ENCODE results near the gene TIMM17A. TPM values are rescaled to one million over a fixed set of nuclear protein-coding genes. Genes with fewer than 3 reads are reported as not detected.
A peak's percentile ranks its signal among the peaks of the same experiment; 100 is the strongest.

Gene TIMM17A
- total and polyA plus RNA-seq, 4 donors: 25.9 to 56.1 (median 35.2) TPM

DNA sequence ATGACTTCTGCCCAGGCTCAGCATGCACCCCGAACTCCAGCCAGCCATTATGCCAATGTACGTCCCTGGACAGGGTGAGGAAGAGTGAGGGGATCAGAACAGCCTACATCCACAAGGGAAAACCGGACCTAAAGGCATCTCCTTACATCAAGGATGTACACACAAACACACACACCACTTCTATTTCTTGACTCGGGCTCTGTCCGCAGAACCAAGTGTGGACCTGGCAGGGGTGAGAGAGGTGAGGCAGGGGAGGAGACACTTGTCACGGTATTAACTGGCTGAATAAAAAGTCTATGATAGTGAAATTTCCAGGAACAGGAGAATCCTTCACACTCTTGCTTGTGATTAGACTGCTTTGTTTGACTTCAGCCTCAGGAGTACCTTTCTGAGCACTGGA, 11.3 kb upstream of the TIMM17A start:
- Histone ChIP-seq H3K4me3 (peak overlapping the region; percentile 29), H3K27me3 (ENCODE audit: control insufficient read depth in 3 of 3, insufficient read depth in 3 of 3, low read length in 2 of 3) (peaks cover 0 to 9% (median 3%) of the 10 kb centered on the region in 3 donors), H3K36me3 (ENCODE audit: control insufficient read depth in 4 of 4, insufficient read depth in 4 of 4, low read length in 4 of 4) (no peaks in the 10 kb centered on the region), H3K27ac (ENCODE audit: low read depth in 1 of 2, low read length in 1 of 2) (peak overlapping the region in 1 of 2 donors; percentile 7), H3K9me3 (ENCODE audit: control insufficient read depth in 4 of 4, insufficient read depth in 3 of 4, low read length in 3 of 4) (no peaks in the 10 kb centered on the region), H3K9ac (ENCODE audit: insufficient read depth in 1 of 2, low read length in 2 of 2) (no peak overlapping the region), H3K4me1 (ENCODE audit: control insufficient read depth in 5 of 5, insufficient read depth in 5 of 5, low read length in 5 of 5) (peaks cover 0 to 24% (median 4%) of the 10 kb centered on the region in 5 donors)
- 85 to 91% methylated on average over 6 of the region's 6 CpGs for WGBS, 2 donors
- DNase-seq (no peak), ATAC-seq (ENCODE audit: insufficient read depth, low FRiP score) (no peak)
- TF ChIP-seq, protein P1, sequence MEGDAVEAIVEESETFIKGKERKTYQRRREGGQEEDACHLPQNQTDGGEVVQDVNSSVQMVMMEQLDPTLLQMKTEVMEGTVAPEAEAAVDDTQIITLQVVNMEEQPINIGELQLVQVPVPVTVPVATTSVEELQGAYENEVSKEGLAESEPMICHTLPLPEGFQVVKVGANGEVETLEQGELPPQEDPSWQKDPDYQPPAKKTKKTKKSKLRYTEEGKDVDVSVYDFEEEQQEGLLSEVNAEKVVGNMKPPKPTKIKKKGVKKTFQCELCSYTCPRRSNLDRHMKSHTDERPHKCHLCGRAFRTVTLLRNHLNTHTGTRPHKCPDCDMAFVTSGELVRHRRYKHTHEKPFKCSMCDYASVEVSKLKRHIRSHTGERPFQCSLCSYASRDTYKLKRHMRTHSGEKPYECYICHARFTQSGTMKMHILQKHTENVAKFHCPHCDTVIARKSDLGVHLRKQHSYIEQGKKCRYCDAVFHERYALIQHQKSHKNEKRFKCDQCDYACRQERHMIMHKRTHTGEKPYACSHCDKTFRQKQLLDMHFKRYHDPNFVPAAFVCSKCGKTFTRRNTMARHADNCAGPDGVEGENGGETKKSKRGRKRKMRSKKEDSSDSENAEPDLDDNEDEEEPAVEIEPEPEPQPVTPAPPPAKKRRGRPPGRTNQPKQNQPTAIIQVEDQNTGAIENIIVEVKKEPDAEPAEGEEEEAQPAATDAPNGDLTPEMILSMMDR (IDR thresholded peaks at IDR 0.05; ENCODE audit: control extremely low read depth, extremely low read depth): no peak

DNA sequence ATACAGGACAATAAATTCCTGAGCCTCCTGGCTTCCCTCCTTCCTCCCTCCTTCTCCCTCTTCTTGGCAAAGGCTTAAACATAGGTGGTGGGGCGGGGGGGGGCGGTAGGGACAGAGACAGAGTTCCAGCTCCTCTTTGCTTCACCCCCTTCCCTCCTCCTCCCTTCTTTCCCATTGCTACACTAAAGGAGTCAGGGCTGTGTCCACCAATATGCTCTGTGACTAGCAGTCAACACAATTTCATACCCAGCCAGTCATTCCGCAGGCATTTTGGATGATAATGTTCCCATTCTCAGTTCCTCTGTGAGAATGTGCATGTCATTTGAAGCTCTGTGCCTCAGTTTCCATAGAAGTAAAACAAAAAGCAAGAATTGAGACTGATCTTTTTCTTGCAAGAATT, 10.7 kb upstream of the TIMM17A start:
- TF ChIP-seq, protein P1 (IDR thresholded peaks at IDR 0.05; ENCODE audit: control extremely low read depth, extremely low read depth): no peak
- Histone ChIP-seq H3K36me3 (ENCODE audit: control insufficient read depth in 4 of 4, insufficient read depth in 4 of 4, low read length in 4 of 4) (no peaks in the 10 kb centered on the region), H3K4me3 (peak overlapping the region; percentile 29), H3K27me3 (ENCODE audit: control insufficient read depth in 3 of 3, insufficient read depth in 3 of 3, low read length in 2 of 3) (peaks cover 0 to 9% (median 3%) of the 10 kb centered on the region in 3 donors), H3K27ac (ENCODE audit: low read depth in 1 of 2, low read length in 1 of 2) (no peak overlapping the region), H3K4me1 (ENCODE audit: control insufficient read depth in 5 of 5, insufficient read depth in 5 of 5, low read length in 5 of 5) (peaks cover 0 to 24% (median 3%) of the 10 kb centered on the region in 5 donors), H3K9ac (ENCODE audit: insufficient read depth in 1 of 2, low read length in 2 of 2) (no peak overlapping the region), H3K9me3 (ENCODE audit: control insufficient read depth in 4 of 4, insufficient read depth in 3 of 4, low read length in 3 of 4) (no peaks in the 10 kb centered on the region)
- DNase-seq (no peak), ATAC-seq (ENCODE audit: insufficient read depth, low FRiP score) (no peak)
- WGBS, 2 donors: 64 to 76% methylated on average over 3 of the region's 3 CpGs

DNA sequence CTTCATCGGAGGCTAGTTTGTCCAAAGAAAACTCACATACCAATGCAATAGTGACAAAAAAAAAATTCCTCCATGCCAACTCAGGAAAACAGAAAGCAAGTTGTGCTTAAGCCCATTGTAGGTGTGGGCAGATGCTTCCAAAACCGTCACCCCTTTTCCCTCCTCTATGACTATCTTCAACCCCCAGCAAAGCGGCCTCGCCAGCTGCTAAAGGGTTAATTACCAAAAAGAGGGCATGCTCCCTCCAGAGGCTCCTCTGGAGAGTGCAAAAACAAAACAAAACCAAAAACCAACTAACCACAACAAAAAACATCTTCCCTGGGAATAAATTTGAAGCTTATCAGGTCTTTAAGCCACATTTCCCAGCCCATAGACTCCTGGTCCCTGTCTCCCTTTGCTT, 10.1 kb upstream of the TIMM17A start:
- Histone ChIP-seq H3K9me3 (ENCODE audit: control insufficient read depth in 4 of 4, insufficient read depth in 3 of 4, low read length in 3 of 4) (no peaks in the 10 kb centered on the region), H3K4me1 (ENCODE audit: control insufficient read depth in 5 of 5, insufficient read depth in 5 of 5, low read length in 5 of 5) (peaks cover 0 to 24% (median 2%) of the 10 kb centered on the region in 5 donors), H3K4me3 (peak overlapping the region; percentile 34), H3K27me3 (ENCODE audit: control insufficient read depth in 3 of 3, insufficient read depth in 3 of 3, low read length in 2 of 3) (peaks cover 0 to 9% (median 3%) of the 10 kb centered on the region in 3 donors), H3K36me3 (ENCODE audit: control insufficient read depth in 4 of 4, insufficient read depth in 4 of 4, low read length in 4 of 4) (no peaks in the 10 kb centered on the region), H3K27ac (ENCODE audit: low read depth in 1 of 2, low read length in 1 of 2) (no peak overlapping the region), H3K9ac (ENCODE audit: insufficient read depth in 1 of 2, low read length in 2 of 2) (no peak overlapping the region)
- ATAC-seq (ENCODE audit: insufficient read depth, low FRiP score) (no peak), DNase-seq (no peak)
- WGBS, 2 donors: 67 to 74% methylated on average over 4 of the region's 4 CpGs
- TF ChIP-seq, protein P1 (IDR thresholded peaks at IDR 0.05; ENCODE audit: control extremely low read depth, extremely low read depth): no peak

DNA sequence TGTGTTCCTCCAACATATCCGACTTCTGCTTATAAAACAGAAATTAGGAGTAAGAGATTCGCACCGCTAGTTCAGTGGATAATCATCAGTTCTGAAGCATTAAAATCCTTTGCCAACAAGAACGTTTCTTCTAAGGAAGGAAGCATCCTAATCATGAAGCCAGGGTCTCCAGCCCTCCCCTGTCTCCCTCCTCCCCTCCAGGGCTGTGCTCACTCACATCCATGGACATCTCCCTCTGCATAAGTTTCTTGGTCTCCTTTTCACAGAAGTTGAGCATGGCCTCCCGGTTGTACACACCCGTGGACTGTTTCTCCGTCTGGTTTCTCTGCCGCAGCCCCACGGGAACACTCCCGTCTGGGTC, 9.5 kb upstream of the TIMM17A start:
- Histone ChIP-seq H3K27me3 (ENCODE audit: control insufficient read depth in 3 of 3, insufficient read depth in 3 of 3, low read length in 2 of 3) (peaks cover 0 to 9% (median 3%) of the 10 kb centered on the region in 3 donors), H3K9ac (ENCODE audit: insufficient read depth in 1 of 2, low read length in 2 of 2) (peak overlapping the region in 1 of 2 donors; percentile 19), H3K36me3 (ENCODE audit: control insufficient read depth in 4 of 4, insufficient read depth in 4 of 4, low read length in 4 of 4) (no peaks in the 10 kb centered on the region), H3K4me1 (ENCODE audit: control insufficient read depth in 5 of 5, insufficient read depth in 5 of 5, low read length in 5 of 5) (peaks cover 0 to 24% (median 2%) of the 10 kb centered on the region in 5 donors), H3K27ac (ENCODE audit: low read depth in 1 of 2, low read length in 1 of 2) (peak overlapping the region in 1 of 2 donors; percentile 48), H3K9me3 (ENCODE audit: control insufficient read depth in 4 of 4, insufficient read depth in 3 of 4, low read length in 3 of 4) (no peaks in the 10 kb centered on the region), H3K4me3 (peak overlapping the region; percentile 34)
- DNase-seq (no peak), ATAC-seq (ENCODE audit: insufficient read depth, low FRiP score) (no peak)
- TF ChIP-seq, protein P1 (IDR thresholded peaks at IDR 0.05; ENCODE audit: control extremely low read depth, extremely low read depth): no peak
- 29 to 34% methylated on average over 10 of the region's 10 CpGs for WGBS, 2 donors

Measured in lung (tissue), 12 donors.